Tibial nerve (tissue), 4 donors: Measurements from ENCODE around the gene CAPN14. TPM values are rescaled to one million over a fixed set of nuclear protein-coding genes. Genes with fewer than 3 reads are reported as not detected.
A peak's percentile ranks its signal among the peaks of the same experiment; 100 is the strongest.

Experiments used
- DNase-seq, 2 donors: peaks; one replicate each; pipeline ENCODE4 v3.0.0-alpha.2; 2019; ENCODE audit warnings: low spot score in 2 of 2
- H3K27ac ChIP-seq, 4 donors: fragments of 200-600 bp; sonication (generic) in 3 of 4; one replicate each; pipeline ENCODE4 v1.5.1; 2017 to 2019; ENCODE audit warnings: mild to moderate bottlenecking in 1 of 4
- H3K27me3 ChIP-seq, 2 donors: fragments of 200-600 bp; sonication (generic) in 1 of 2; one replicate each; pipeline versions ENCODE4 v1.5.1 to v1.6.0; 2017 to 2019
- H3K36me3 ChIP-seq, 3 donors: fragments of 200-600 bp; sonication (generic); one replicate each; pipeline ENCODE4 v1.5.1; 2018 to 2019
- H3K4me1 ChIP-seq, 4 donors: fragments of 200-600 bp; sonication (generic) in 3 of 4; one replicate each; pipeline ENCODE4 v1.5.1; 2017 to 2019
- H3K4me3 ChIP-seq, 4 donors: fragments of 200-600 bp; sonication (generic) in 3 of 4; one replicate each; pipeline ENCODE4 v1.5.1; 2017 to 2019; ENCODE audit warnings: mild to moderate bottlenecking in 1 of 4, moderate library complexity in 1 of 4
- H3K9me3 ChIP-seq, 4 donors: fragments of 200-600 bp; sonication (generic) in 3 of 4; one replicate each; pipeline ENCODE4 v1.5.1; 2017 to 2019
- EP300 ChIP-seq, 2 donors: sonication (generic); formaldehyde crosslinking; IDR thresholded peaks; one replicate each; pipeline ENCODE4 v1.6.1; 2017; ENCODE audit warnings: antibody characterized with exemption in 2 of 2, mild to moderate bottlenecking in 1 of 2
- POLR2A ChIP-seq, 2 donors: fragments of 450-650 bp; IDR thresholded peaks; one replicate each; pipeline ENCODE4 v1.6.1; 2017; ENCODE audit warnings: antibody characterized with exemption in 2 of 2, mild to moderate bottlenecking in 2 of 2, moderate library complexity in 2 of 2
- WGBS, 2 donors: methylation state at CpG; one replicate each; pipeline ENCODE4 v1.1.5; 2018; 5-methylcytosine and 5-hydroxymethylcytosine counted together
- total RNA-seq, 4 donors: library from RNA; depleted of rRNA; stranded (reverse); fragments of >200 nt; gene quantifications; one replicate each; pipeline ENCODE4 v1.1.0, GENCODE V29; 2016
- TF ChIP-seq, protein P1 (sequence below), 5 experiments: fragments of 200-600 bp in 3 of 5; fragments of 450-650 bp in 2 of 5; sonication (generic) in 3 of 5; IDR thresholded peaks; one replicate each; pipeline ENCODE4 v1.5.1; 2016 to 2019; ENCODE audit warnings: antibody characterized with exemption in 5 of 5, mild to moderate bottlenecking in 3 of 5, moderate library complexity in 2 of 5

Gene CAPN14
- total RNA-seq, 4 donors from 2014 or later = not detected

DNA sequence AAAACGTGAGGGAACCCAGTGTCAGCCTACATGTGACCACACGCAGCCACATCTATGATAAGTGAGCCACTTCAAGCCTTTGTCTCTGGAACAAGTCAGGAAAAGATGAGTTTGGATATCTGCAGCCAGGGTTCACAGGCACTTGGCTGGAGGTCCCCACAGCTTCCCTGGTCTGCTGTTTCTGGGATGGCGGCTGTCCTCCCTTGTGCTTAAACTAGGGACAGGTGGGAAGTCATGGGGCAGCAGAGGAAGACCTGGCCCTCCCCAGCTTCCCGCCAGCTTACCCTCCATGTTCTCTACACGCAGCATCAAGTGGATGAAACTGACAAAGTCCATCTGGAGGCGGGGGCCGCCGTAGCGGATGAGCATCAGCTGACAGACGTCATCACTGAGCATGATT is 40.6 kb downstream of the CAPN14 start:
- Histone ChIP-seq H3K9me3 (no peaks in the 10 kb centered on the region), H3K4me3 (no peak overlapping the region), H3K27ac (no peak overlapping the region), H3K36me3 (no peaks in the 10 kb centered on the region), H3K4me1 (no peaks in the 10 kb centered on the region), H3K27me3 (no peaks in the 10 kb centered on the region)
- WGBS, 2 donors = 87 to 92% methylated on average over 10 of the region's 10 CpGs
- TF ChIP-seq, protein P1, sequence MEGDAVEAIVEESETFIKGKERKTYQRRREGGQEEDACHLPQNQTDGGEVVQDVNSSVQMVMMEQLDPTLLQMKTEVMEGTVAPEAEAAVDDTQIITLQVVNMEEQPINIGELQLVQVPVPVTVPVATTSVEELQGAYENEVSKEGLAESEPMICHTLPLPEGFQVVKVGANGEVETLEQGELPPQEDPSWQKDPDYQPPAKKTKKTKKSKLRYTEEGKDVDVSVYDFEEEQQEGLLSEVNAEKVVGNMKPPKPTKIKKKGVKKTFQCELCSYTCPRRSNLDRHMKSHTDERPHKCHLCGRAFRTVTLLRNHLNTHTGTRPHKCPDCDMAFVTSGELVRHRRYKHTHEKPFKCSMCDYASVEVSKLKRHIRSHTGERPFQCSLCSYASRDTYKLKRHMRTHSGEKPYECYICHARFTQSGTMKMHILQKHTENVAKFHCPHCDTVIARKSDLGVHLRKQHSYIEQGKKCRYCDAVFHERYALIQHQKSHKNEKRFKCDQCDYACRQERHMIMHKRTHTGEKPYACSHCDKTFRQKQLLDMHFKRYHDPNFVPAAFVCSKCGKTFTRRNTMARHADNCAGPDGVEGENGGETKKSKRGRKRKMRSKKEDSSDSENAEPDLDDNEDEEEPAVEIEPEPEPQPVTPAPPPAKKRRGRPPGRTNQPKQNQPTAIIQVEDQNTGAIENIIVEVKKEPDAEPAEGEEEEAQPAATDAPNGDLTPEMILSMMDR (IDR thresholded peaks at IDR 0.05) = no peak
- DNase-seq = no peak

DNA sequence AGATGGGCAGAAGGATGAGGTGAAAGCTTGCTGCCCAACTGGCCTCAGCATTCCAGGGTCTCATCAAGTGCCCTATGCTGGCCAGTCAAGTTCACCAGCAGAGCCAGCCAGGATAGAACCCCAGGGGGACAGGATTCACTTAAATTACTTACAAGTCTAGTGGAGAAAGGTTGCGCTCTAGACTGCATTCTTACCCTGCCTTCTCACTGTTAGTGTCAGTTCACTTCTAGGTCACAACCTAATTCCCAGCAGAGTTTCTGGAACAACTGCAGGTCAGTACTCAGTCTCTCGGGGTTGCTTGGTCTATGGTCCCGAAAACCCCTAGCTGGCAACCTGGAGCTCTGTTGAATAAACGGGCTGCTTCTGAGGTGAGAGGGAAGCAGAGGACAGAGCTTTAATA is 46.2 kb downstream of the CAPN14 start:
- DNase-seq = no peak
- Histone ChIP-seq H3K4me3 (no peak overlapping the region), H3K4me1 (no peaks in the 10 kb centered on the region), H3K9me3 (no peaks in the 10 kb centered on the region), H3K27ac (no peak overlapping the region), H3K36me3 (no peaks in the 10 kb centered on the region), H3K27me3 (no peaks in the 10 kb centered on the region)
- WGBS, 2 donors = 80 to 88% methylated on average over 4 of the region's 4 CpGs
- TF ChIP-seq POLR2A (IDR thresholded peaks at IDR 0.05) (no peak), EP300 (IDR thresholded peaks at IDR 0.05) (no peak)
- TF ChIP-seq, protein P1 (IDR thresholded peaks at IDR 0.05) = no peak

DNA sequence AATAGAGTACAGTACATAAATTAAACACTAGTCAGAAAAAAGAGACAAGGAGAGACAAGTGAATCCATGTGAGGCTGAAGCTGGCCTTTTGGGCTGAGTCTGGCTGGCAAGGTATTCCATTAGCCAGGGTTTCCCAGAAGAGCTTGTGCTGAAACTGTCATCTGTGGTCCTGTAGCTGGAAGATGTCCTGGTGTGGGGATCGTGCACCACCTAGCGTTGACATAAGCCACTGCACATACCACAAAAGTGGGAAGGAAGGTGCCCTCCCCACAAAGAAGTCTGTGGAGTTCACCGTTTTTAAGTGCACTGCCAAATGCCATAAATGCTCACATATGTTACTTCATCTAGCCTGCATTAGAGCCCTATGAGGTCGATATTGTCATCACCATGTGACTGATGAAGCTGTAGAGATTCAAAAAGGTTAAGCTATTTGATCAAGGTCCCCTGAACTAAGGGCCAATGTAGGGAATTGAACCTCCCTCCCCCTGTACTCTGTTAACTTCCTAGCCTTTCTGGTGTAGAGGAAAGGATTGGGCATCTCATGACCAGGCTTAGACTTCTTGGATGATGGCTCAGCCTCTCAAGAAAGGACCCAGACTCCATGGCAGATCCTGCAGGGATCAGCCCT is 47.1 kb downstream of the CAPN14 start:
- DNase-seq = peak; percentile 19 to 53
- Histone ChIP-seq H3K27ac (no peak overlapping the region), H3K9me3 (no peaks in the 10 kb centered on the region), H3K27me3 (no peaks in the 10 kb centered on the region), H3K4me3 (no peak overlapping the region), H3K4me1 (no peaks in the 10 kb centered on the region), H3K36me3 (no peaks in the 10 kb centered on the region)
- WGBS, 2 donors = 0% methylated on average over 4 of the region's 4 CpGs
- TF ChIP-seq, protein P1 (IDR thresholded peaks at IDR 0.05) = peak; percentile 72 to 81 (median 80)
- no peak for TF ChIP-seq EP300 (IDR thresholded peaks at IDR 0.05)

DNA sequence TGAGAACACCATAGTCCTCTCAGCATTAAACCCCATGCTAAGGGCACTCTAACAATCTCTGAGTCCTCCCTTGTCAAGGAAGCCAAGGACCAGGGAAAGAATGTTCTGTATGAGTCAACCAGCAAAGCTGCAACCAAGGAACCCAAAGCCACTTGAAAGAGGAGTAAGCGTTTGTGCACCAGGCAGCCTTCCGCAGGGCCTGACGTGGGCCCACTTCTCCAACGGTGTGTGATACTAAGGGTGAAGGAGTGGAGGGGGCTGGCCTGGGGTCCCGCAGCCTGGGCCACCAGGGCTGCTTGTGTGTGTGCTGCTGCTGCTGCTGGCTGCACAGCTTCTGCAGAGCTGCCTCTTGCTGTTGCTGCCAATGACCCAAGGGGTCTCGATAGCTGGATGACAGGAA is 49.0 kb downstream of the CAPN14 start:
- H3K4me3 ChIP-seq = no peak overlapping the region
- H3K27me3 ChIP-seq = no peaks in the 10 kb centered on the region
- H3K9me3 ChIP-seq = no peaks in the 10 kb centered on the region
- DNase-seq = no peak
- 91 to 97% methylated on average over 5 to 6 of the region's 6 CpGs for WGBS, 2 donors
- TF ChIP-seq POLR2A (IDR thresholded peaks at IDR 0.05) (no peak), EP300 (IDR thresholded peaks at IDR 0.05) (no peak)
- TF ChIP-seq, protein P1 (IDR thresholded peaks at IDR 0.05) = no peak
- no peaks in the 10 kb centered on the region for H3K4me1 ChIP-seq
- no peak overlapping the region for H3K27ac ChIP-seq
- no peaks in the 10 kb centered on the region for H3K36me3 ChIP-seq

DNA sequence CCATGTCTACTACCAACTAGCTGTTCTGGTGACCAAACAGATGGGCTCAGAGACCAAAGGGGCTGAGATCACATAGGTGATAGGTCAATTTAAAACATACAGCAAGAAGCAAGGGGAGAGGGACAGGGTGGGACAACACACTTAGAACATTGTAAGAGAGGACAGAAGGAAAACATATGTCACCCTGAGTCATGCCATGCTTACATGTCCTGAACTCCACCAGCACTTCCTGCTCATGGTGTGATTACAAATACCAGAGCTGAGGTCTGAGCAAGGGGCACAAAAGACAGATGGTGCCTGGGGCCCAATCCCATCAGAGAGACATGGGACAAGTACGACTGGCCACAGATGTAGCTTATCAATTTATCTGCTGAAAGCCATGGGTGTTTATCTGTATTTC is 50.4 kb downstream of the CAPN14 start:
- 61 to 80% methylated on average over 1 of the region's 1 CpG for WGBS, 2 donors
- no peak overlapping the region for H3K27ac ChIP-seq
- no peaks in the 10 kb centered on the region for H3K9me3 ChIP-seq
- H3K36me3 ChIP-seq = no peaks in the 10 kb centered on the region
- H3K4me1 ChIP-seq = no peaks in the 10 kb centered on the region
- TF ChIP-seq, protein P1 (IDR thresholded peaks at IDR 0.05) = no peak
- H3K4me3 ChIP-seq = no peak overlapping the region
- H3K27me3 ChIP-seq = no peaks in the 10 kb centered on the region
- DNase-seq = no peak
